ENCODE results near the gene SLC37A4.
"Not testable (repeated sequence)": the region's sequence is repeated elsewhere in the genome, so short reads cannot be mapped to it uniquely, and the experiment has no call there.

The SLC37A4 gene

GRCh38 chr11:119042927-119043326, 12.2 kb upstream of the SLC37A4 start:
- in situ Hi-C loops (cut with MboI; ENCODE audit: low pct_unique_long_range_greater_than_20kb, low sequenced_read_pairs, unreplicated experiment): no loop called here
- no peak for DNase-seq (ENCODE audit: low spot score)
- TF ChIP-seq, protein P1, sequence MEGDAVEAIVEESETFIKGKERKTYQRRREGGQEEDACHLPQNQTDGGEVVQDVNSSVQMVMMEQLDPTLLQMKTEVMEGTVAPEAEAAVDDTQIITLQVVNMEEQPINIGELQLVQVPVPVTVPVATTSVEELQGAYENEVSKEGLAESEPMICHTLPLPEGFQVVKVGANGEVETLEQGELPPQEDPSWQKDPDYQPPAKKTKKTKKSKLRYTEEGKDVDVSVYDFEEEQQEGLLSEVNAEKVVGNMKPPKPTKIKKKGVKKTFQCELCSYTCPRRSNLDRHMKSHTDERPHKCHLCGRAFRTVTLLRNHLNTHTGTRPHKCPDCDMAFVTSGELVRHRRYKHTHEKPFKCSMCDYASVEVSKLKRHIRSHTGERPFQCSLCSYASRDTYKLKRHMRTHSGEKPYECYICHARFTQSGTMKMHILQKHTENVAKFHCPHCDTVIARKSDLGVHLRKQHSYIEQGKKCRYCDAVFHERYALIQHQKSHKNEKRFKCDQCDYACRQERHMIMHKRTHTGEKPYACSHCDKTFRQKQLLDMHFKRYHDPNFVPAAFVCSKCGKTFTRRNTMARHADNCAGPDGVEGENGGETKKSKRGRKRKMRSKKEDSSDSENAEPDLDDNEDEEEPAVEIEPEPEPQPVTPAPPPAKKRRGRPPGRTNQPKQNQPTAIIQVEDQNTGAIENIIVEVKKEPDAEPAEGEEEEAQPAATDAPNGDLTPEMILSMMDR (IDR thresholded peaks at IDR 0.05; ENCODE audit: extremely low read depth, insufficient read depth, missing control alignments): no peak

DNA sequence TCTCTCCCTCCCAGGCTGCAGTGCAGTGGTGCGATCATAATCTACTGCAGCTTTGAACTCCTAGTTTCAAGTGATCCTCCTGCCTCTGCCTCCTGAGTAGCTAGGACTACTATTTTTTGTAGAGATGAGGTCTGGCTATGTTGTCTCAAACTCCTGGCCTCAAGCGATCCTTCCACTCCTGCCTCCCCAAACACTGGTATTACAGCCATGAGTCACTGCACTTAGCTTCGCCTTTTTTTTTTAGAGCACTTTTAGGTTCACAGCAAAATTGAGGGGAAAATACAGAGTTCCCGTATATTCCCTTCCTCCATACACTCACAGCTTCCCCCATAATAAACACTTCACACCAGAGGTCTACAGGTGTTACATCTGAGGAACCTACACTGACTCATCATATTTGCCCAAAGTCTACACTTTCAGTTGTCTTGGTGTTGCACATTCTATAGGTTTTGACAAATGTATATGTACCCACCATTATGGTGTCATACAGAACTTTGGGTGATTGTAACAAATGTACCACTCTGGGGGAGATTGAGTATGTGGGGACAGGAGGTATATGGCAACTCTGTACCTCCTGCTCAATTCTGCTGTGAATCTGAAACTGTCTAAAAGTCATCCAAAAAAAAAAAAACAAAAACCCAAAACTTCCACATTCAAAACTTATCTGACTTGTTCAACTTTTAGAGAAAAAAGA, 11.3 kb upstream of the SLC37A4 start:
- TF ChIP-seq, protein P1 (IDR thresholded peaks at IDR 0.05; ENCODE audit: extremely low read depth, insufficient read depth, missing control alignments): no peak
- no peak for DNase-seq (ENCODE audit: low spot score)
- in situ Hi-C loops (cut with MboI; ENCODE audit: low pct_unique_long_range_greater_than_20kb, low sequenced_read_pairs, unreplicated experiment): no loop called here

- DNase-seq (ENCODE audit: low spot score); in situ Hi-C loops (cut with MboI; ENCODE audit: low pct_unique_long_range_greater_than_20kb, low sequenced_read_pairs, unreplicated experiment): not testable (repeated sequence)
Measured at GRCh38 chr11:119039471-119039870, 8.8 kb upstream of the SLC37A4 start.

- DNase-seq (ENCODE audit: low spot score): no peak
- in situ Hi-C loops (cut with MboI; ENCODE audit: low pct_unique_long_range_greater_than_20kb, low sequenced_read_pairs, unreplicated experiment): no loop called here
- TF ChIP-seq, protein P1 (IDR thresholded peaks at IDR 0.05; ENCODE audit: extremely low read depth, insufficient read depth, missing control alignments): no peak
Measured at GRCh38 chr11:119038884-119039283, 8.2 kb upstream of the SLC37A4 start.

GRCh38 chr11:119034813-119035212, 4.1 kb upstream of the SLC37A4 start:
- TF ChIP-seq, protein P1 (IDR thresholded peaks at IDR 0.05; ENCODE audit: extremely low read depth, insufficient read depth, missing control alignments): no peak
- in situ Hi-C loops (cut with MboI; ENCODE audit: low pct_unique_long_range_greater_than_20kb, low sequenced_read_pairs, unreplicated experiment): no loop called here
- no peak for DNase-seq (ENCODE audit: low spot score)

- in situ Hi-C loops (cut with MboI; ENCODE audit: low pct_unique_long_range_greater_than_20kb, low sequenced_read_pairs, unreplicated experiment); DNase-seq (ENCODE audit: low spot score): not testable (repeated sequence)
Measured at GRCh38 chr11:119033421-119033820, 2.7 kb upstream of the SLC37A4 start.

DNA sequence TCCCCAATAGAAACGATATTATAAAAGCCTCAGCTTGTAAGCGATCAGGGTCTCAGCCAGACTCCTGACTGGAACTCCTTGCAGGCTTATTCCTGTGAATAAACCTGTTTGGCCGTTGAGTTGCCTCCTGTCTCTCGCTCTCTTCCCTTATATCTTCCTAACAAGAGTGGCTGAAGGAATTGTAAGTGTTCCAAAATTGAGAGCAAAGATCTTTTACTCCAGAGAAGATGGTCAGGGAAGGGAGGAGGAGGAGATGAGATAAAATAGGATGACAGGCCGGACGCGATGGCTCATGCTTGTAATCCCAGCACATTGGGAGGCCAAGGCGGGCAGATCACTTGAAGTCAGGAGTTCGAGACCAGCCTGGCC, 1.2 kb upstream of the SLC37A4 start:
- in situ Hi-C loops (cut with MboI; ENCODE audit: low pct_unique_long_range_greater_than_20kb, low sequenced_read_pairs, unreplicated experiment): no loop called here
- DNase-seq (ENCODE audit: low spot score): no peak
- TF ChIP-seq, protein P1 (IDR thresholded peaks at IDR 0.05; ENCODE audit: extremely low read depth, insufficient read depth, missing control alignments): no peak

DNA sequence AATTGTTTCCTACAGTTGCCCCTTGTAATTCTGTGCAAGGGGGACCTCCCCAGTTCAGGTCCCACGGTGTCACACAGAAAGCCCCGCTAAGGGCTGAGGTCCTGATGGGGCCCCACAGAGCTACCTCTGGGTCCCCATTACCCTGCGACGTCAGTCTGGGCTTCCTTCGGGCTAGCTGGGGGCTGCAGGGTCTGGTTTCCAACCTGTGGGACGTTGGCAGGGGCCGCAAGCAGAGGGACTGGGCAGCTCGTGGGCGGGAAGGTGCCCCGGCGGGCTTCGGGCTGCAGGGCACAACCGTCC, 698 bp downstream of the SLC37A4 start:
- in situ Hi-C loops (cut with MboI; ENCODE audit: low pct_unique_long_range_greater_than_20kb, low sequenced_read_pairs, unreplicated experiment): no loop called here
- no peak for DNase-seq (ENCODE audit: low spot score)
- TF ChIP-seq, protein P1 (IDR thresholded peaks at IDR 0.05; ENCODE audit: extremely low read depth, insufficient read depth, missing control alignments): no peak
